Ishikawa (cell line): ENCODE data around the gene WWOX.

Experiments used
- CEBPB ChIP-seq: IDR thresholded peaks from 2 replicates; pipeline ENCODE4 v1.6.1; 2012
- CREB1 ChIP-seq: IDR thresholded peaks from 2 replicates; pipeline ENCODE4 v1.6.1; 2012; ENCODE audit warnings: low read depth
- EGR1 ChIP-seq: IDR thresholded peaks from 2 replicates; pipeline ENCODE4 v1.6.1; 2012
- EP300 ChIP-seq: IDR thresholded peaks from 2 replicates; pipeline ENCODE4 v1.6.1; 2012; ENCODE audit warnings: borderline replicate concordance
- FOXM1 ChIP-seq: IDR thresholded peaks from 2 replicates; pipeline ENCODE4 v1.6.1; 2012; ENCODE audit warnings: low read depth, borderline replicate concordance
- NFIC ChIP-seq: IDR thresholded peaks from 2 replicates; pipeline ENCODE4 v1.6.1; 2012
- RAD21 ChIP-seq: IDR thresholded peaks from 2 replicates; pipeline ENCODE4 v1.6.1; 2012; ENCODE audit warnings: low read depth
- TAF1 ChIP-seq: IDR thresholded peaks from 2 replicates; pipeline ENCODE4 v1.6.1; 2012; ENCODE audit warnings: low read depth, mild to moderate bottlenecking
- TCF12 ChIP-seq: IDR thresholded peaks from 2 replicates; pipeline ENCODE4 v1.6.1; 2012; ENCODE audit warnings: low read depth
- TEAD4 ChIP-seq: IDR thresholded peaks from 2 replicates; pipeline ENCODE4 v1.6.1; 2012
- YY1 ChIP-seq: IDR thresholded peaks from 2 replicates; pipeline ENCODE4 v1.6.1; 2012; ENCODE audit warnings: low read depth
- ZBTB7A ChIP-seq: IDR thresholded peaks from 2 replicates; pipeline ENCODE4 v1.6.1; 2012; ENCODE audit warnings: low read depth
- TF ChIP-seq, protein P1 (sequence below): IDR thresholded peaks from 2 replicates; pipeline ENCODE4 v1.6.1; 2012; ENCODE audit warnings: low read depth, mild to moderate bottlenecking
- TF ChIP-seq, protein P2 (sequence below): IDR thresholded peaks from 2 replicates; pipeline ENCODE4 v1.6.1; 2012
- TF ChIP-seq, protein P3 (sequence below): IDR thresholded peaks from 2 replicates; pipeline ENCODE4 v1.6.1; 2012

Gene WWOX

DNA sequence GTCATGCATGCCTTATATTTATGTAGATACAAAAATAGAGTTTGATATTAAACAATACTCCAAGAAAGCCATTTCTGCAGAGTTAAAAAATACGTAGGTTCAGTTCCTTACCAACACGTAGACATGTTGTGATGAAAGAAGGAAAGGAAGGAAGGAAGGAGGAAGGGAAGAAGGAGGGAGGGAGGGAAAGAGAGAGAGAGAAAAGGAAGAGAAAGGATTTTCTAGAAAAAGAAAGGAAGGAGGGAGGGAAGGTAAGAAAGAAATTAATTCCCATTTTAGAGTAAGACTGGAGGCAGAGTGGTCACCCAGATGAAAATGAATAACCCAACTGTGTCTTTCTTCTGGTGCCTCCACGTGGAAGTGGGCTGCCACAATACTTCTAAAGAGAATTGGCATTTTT lies 652.1 kb downstream of the WWOX start:
- no peak for TF ChIP-seq ZBTB7A
- TF ChIP-seq EP300, result no peak
- TF ChIP-seq, protein P1, sequence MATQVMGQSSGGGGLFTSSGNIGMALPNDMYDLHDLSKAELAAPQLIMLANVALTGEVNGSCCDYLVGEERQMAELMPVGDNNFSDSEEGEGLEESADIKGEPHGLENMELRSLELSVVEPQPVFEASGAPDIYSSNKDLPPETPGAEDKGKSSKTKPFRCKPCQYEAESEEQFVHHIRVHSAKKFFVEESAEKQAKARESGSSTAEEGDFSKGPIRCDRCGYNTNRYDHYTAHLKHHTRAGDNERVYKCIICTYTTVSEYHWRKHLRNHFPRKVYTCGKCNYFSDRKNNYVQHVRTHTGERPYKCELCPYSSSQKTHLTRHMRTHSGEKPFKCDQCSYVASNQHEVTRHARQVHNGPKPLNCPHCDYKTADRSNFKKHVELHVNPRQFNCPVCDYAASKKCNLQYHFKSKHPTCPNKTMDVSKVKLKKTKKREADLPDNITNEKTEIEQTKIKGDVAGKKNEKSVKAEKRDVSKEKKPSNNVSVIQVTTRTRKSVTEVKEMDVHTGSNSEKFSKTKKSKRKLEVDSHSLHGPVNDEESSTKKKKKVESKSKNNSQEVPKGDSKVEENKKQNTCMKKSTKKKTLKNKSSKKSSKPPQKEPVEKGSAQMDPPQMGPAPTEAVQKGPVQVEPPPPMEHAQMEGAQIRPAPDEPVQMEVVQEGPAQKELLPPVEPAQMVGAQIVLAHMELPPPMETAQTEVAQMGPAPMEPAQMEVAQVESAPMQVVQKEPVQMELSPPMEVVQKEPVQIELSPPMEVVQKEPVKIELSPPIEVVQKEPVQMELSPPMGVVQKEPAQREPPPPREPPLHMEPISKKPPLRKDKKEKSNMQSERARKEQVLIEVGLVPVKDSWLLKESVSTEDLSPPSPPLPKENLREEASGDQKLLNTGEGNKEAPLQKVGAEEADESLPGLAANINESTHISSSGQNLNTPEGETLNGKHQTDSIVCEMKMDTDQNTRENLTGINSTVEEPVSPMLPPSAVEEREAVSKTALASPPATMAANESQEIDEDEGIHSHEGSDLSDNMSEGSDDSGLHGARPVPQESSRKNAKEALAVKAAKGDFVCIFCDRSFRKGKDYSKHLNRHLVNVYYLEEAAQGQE, result no peak
- no peak for TF ChIP-seq EGR1
- no peak for TF ChIP-seq TAF1
- no peak for TF ChIP-seq NFIC
- TF ChIP-seq CREB1, result no peak
- TF ChIP-seq, protein P2, sequence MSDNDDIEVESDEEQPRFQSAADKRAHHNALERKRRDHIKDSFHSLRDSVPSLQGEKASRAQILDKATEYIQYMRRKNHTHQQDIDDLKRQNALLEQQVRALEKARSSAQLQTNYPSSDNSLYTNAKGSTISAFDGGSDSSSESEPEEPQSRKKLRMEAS, result no peak
- no peak for TF ChIP-seq YY1
- TF ChIP-seq, protein P3, sequence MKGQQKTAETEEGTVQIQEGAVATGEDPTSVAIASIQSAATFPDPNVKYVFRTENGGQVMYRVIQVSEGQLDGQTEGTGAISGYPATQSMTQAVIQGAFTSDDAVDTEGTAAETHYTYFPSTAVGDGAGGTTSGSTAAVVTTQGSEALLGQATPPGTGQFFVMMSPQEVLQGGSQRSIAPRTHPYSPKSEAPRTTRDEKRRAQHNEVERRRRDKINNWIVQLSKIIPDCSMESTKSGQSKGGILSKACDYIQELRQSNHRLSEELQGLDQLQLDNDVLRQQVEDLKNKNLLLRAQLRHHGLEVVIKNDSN, result no peak
- TF ChIP-seq TEAD4, result no peak

DNA sequence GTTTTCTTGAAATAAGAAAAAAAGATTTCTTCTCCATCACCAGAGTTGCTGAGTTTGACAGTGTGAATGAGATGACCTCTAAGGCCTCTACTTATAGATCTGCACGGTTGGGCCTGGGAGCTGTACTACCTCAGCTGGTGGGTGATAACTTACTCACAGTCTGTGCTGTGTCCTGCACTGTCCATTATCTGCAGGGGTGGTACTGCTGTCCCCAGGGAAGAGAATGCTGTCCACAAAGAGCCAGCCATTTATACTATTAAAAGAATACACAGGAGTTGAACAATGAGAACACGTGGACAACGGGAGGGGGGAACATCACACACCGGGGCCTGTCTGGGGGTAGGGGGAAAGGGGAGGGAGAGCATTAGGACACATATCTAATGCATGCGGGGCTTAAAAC lies 655.3 kb downstream of the WWOX start:
- TF ChIP-seq NFIC, result no peak
- no peak for TF ChIP-seq RAD21
- TF ChIP-seq, protein P3, result no peak
- no peak for TF ChIP-seq CEBPB
- TF ChIP-seq TCF12, result no peak
- TF ChIP-seq, protein P1, result no peak
- no peak for TF ChIP-seq EGR1
- TF ChIP-seq TEAD4, result no peak
- no peak for TF ChIP-seq YY1
- no peak for TF ChIP-seq FOXM1
- TF ChIP-seq, protein P2, result no peak
- no peak for TF ChIP-seq TAF1
- TF ChIP-seq ZBTB7A, result no peak
- TF ChIP-seq CREB1, result no peak
- TF ChIP-seq EP300, result no peak

DNA sequence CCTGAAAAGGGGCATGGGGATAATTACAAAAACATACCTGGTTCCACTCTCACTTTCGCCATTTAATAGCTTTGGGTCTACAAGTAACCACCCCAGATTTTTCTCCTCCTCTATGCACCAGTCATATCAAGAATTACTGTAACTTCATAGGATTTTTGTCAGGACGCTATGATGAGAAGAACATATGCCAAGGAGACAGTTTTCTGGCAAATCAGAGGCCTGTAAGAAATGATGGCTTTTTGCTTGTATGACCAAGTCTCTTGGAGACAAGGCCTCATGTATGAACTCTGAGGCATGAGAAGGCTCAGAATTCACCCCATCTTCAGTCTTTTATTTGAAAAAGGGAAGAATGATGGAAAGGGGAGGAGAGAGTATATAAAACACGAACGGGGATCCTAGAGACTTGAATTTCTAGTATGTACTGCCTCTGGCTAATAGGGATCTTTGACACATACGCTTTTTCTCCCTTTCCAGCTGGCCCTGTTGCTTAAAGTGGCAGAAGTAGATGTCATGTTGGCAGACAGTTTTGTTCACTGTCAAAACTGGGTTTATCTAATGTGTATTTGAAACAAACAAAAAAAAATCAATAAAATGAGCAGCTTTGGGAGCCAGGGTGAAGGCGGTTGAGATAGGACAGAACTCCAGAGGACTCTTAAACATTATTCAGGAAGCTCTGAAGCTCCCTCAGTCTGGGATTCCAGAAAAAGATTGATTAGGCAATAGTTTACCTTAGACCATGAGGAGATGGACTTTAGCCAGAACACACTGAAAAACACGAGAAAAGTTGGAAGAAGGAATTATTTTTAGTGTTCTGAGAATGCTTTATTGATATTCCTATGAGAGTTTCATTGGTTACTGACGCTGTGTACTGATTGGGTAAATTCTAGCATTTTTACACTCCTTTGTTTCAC lies 656.6 kb downstream of the WWOX start:
- TF ChIP-seq RAD21 (no peak), FOXM1 (no peak), EGR1 (no peak), TCF12 (no peak), TEAD4 (no peak), EP300 (no peak), CEBPB (no peak), CREB1 (no peak), ZBTB7A (no peak)
- TF ChIP-seq, protein P3, result no peak

DNA sequence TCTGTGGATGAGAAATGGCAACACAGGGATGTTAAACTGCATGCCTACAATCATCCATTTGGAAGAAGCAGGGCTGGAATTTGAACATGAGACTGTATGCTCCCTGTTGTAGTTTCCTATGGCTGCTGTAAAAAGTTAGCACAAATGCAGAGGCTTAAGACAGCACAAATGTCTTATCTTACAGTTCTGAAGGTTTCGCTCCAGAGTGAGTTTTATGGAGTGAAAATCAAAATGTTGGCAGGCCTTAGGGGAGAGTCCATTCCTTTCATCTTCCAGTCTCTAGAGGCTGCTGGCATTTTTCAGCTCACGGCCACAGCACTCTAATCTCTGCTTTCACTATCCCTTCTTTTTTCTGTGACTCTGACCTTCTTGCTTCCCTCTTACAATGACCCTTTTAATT lies 660.1 kb downstream of the WWOX start:
- TF ChIP-seq, protein P1, result no peak
- no peak for TF ChIP-seq RAD21
- no peak for TF ChIP-seq CEBPB
- TF ChIP-seq EP300, result no peak
- TF ChIP-seq, protein P2, result no peak
- no peak for TF ChIP-seq TAF1
- TF ChIP-seq TCF12, result no peak
